ENCODE data around the gene TUBA3D.
"Not testable (repeated sequence)": the region's sequence is repeated elsewhere in the genome, so short reads cannot be mapped to it uniquely, and the experiment has no call there.

- TF ChIP-seq CHD2 (IDR thresholded peaks at IDR 0.05; ENCODE audit: low read length, partially characterized antibody); MAX (IDR thresholded peaks at IDR 0.05); EP300 (IDR thresholded peaks at IDR 0.05): not testable (repeated sequence)
Observed at GRCh38 chr2:131467722-131468121, 8.2 kb upstream of the TUBA3D start.

Measured in A549 (cell line).